PC-9 (cell line): ENCODE data around the gene OBSCN. TPM values are rescaled to one million over a fixed set of nuclear protein-coding genes. Genes with fewer than 3 reads are reported as not detected.

Experiments used
- BruUV-seq: library from RNA; stranded (reverse); fragments of 400-500 nt; replicated peaks from 2 replicates; lab custom pipeline; 2021; lab: Mats Ljungman, UMichigan
- CTCF ChIA-PET: fragments of 300-600 bp; sonication (Branson Sonifier 250); formaldehyde crosslinking; loops from one replicate; lab custom pipeline; 2022; ENCODE audit warnings: antibody characterized with exemption; lab: Charles Lee
- POLR2A ChIA-PET: fragments of 300-600 bp; sonication (Branson Sonifier 250); formaldehyde crosslinking; loops from one replicate; lab custom pipeline; 2022; ENCODE audit warnings: antibody characterized with exemption; ENCODE audit not compliant: unreplicated experiment; lab: Charles Lee
- DNase-seq, 2 experiments: peaks; one replicate each; pipeline versions ENCODE4 v3.0.0 to v3.0.0-alpha.2; 2015 to 2022; ENCODE audit warnings: mixed read lengths in 1 of 2
- H2AFZ ChIP-seq: fragments of 200-600 bp; sonication (generic); 2 replicates; pipeline ENCODE4 v1.8.1; 2017; ENCODE audit warnings: antibody characterized with exemption
- H3F3A ChIP-seq: fragments of 200-600 bp; sonication (generic); 2 replicates; pipeline ENCODE4 v1.8.1; 2017; ENCODE audit warnings: antibody characterized with exemption, mild to moderate bottlenecking, low read depth; ENCODE audit not compliant: insufficient read depth
- H3K27ac ChIP-seq: fragments of 200-600 bp; sonication (generic); 2 replicates; pipeline ENCODE4 v1.6.1; 2016; ENCODE audit warnings: mixed run types
- H3K27me3 ChIP-seq: fragments of 200-600 bp; sonication (generic); 2 replicates; pipeline ENCODE4 v1.6.1; 2016; ENCODE audit warnings: low read depth, mixed run types; ENCODE audit not compliant: insufficient read depth
- H3K36me3 ChIP-seq: fragments of 200-600 bp; sonication (generic); 2 replicates; pipeline ENCODE4 v1.6.1; 2016; ENCODE audit warnings: low read depth, mixed run types
- H3K4me1 ChIP-seq: fragments of 200-600 bp; sonication (generic); replicated peaks from 2 replicates; pipeline ENCODE4 v1.6.1; 2016; ENCODE audit warnings: mixed run types; ENCODE audit not compliant: insufficient read depth
- H3K4me2 ChIP-seq: fragments of 200-600 bp; sonication (generic); 2 replicates; pipeline ENCODE4 v1.6.1; 2017; ENCODE audit warnings: mixed run types
- H3K4me3 ChIP-seq: fragments of 200-600 bp; sonication (generic); 2 replicates; pipeline ENCODE4 v1.6.1; 2016; ENCODE audit warnings: mixed run types
- H3K79me2 ChIP-seq: fragments of 200-600 bp; sonication (generic); 2 replicates; pipeline ENCODE4 v1.6.1; 2017; ENCODE audit warnings: low read depth, mixed run types
- H3K9me2 ChIP-seq: fragments of 200-600 bp; sonication (generic); 2 replicates; pipeline ENCODE4 v1.8.1; 2017; ENCODE audit warnings: mild to moderate bottlenecking; ENCODE audit not compliant: insufficient read depth
- H3K9me3 ChIP-seq: fragments of 200-600 bp; sonication (generic); 2 replicates; pipeline ENCODE4 v1.8.1; 2016; ENCODE audit warnings: low read depth; ENCODE audit not compliant: insufficient read depth
- H4K20me1 ChIP-seq: fragments of 200-600 bp; sonication (generic); 2 replicates; pipeline ENCODE4 v1.8.1; 2017; ENCODE audit not compliant: insufficient read depth
- CTCF ChIP-seq: fragments of 200-600 bp; sonication (generic); conservative IDR thresholded peaks from 2 replicates; pipeline ENCODE4 v1.6.1; 2017; ENCODE audit warnings: mixed run types, antibody characterized with exemption, mild to moderate bottlenecking, moderate library complexity
- EZH2 ChIP-seq: fragments of 200-600 bp; sonication (generic); IDR thresholded peaks from 2 replicates; pipeline ENCODE4 v1.8.0; 2017; ENCODE audit warnings: antibody characterized with exemption, low read depth
- intact Hi-C: fragments of 100-400 bp; cut with micrococcal nuclease; formaldehyde crosslinking; loops from one replicate; pipeline ENCODE4 v1.10.0; 2022; ENCODE audit not compliant: unreplicated experiment
- total RNA-seq: library from RNA; stranded (reverse); gene quantifications from 2 replicates; pipeline ENCODE4 v1.2.3, GENCODE V29; 2021

OBSCN gene
- total RNA-seq, 1 experiment from 2014 or later, result 62.9 TPM

- no peaks in the 10 kb centered on the region for H3K9me2 ChIP-seq
- H2AFZ ChIP-seq, result no peak overlapping the region
- POLR2A ChIA-PET, result interaction anchor here (0.6 kb wide), 1 partner anchor 1067 kb away, joined by 3 read pairs; no protein-coding TSS in a partner anchor
- no peaks in the 10 kb centered on the region for H4K20me1 ChIP-seq
- H3K4me2 ChIP-seq, result no peak overlapping the region
- peaks cover 3% of the 10 kb centered on the region; the same call in 1 of the 2 replicates for H3F3A ChIP-seq
- no peak overlapping the region for H3K4me3 ChIP-seq
- no TSS peak for BruUV-seq
- no peaks in the 10 kb centered on the region for H3K27me3 ChIP-seq
- no peaks in the 10 kb centered on the region for H3K36me3 ChIP-seq
- no peaks in the 10 kb centered on the region for H3K9me3 ChIP-seq
- TF ChIP-seq CTCF, result no peak
- no peak for TF ChIP-seq EZH2
- intact Hi-C loops, result loop anchor here (2.0 kb wide), 1 partner anchor 13 kb away; the partner anchor contains the start of gene GJC2
- no peak overlapping the region for H3K27ac ChIP-seq
- DNase-seq, result no peak
- peaks cover 10% of the 10 kb centered on the region for H3K4me1 ChIP-seq
- 0 out of 2 replicates have a peak, but pooled peaks cover 2% of the 10 kb centered on the region for H3K79me2 ChIP-seq
- CTCF ChIA-PET, result no interaction called here
These were observed 46.0 kb upstream of the OBSCN start for GRCh38 chr1:228161866-228162265.

DNA sequence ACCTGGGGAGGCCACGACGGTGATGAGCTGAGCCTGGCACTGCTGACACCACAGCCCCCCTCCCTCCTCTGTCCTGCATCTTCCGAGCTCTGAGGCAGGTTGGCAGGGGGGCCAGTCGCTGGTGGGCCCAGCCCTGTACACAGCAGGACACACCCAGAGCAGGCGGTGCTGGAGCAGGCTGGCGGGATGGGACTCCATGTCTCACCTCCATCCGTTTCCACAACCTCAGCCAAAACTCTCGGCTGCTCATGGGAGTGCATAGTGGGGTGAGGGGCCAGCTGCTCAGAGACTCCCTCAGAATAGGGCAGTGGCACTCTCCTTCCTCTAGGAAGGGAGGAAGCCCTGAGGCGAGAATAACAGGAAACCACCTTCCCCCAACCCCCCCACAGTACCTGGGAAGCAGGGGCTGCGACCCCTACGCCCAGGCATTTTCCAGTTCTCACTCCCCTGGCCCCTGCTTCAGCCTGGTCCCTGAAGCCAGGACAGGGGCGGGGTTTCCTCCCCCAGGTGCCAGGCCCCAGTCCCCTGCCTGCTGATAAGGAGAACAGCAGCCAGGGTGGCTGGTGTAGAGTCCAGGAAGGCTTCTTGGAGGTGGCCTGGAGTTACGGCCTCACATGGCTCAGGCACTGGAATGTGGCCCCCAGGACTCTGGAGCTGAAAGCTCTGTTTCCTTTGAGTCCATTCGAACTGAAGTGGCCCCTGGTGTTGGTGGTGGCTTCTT lies 45.4 kb upstream of the OBSCN start:
- Histone ChIP-seq H3K9me2 (no peaks in the 10 kb centered on the region), H3K79me2 (0 out of 2 replicates have a peak, but pooled peaks cover 6% of the 10 kb centered on the region), H3K4me2 (no peak overlapping the region), H3K9me3 (no peaks in the 10 kb centered on the region), H2AFZ (no peak overlapping the region), H3K36me3 (no peaks in the 10 kb centered on the region), H3K4me3 (no peak overlapping the region), H4K20me1 (no peaks in the 10 kb centered on the region), H3F3A (peaks cover 7% of the 10 kb centered on the region; the same call in 1 of the 2 replicates), H3K4me1 (peaks cover 13% of the 10 kb centered on the region), H3K27me3 (no peaks in the 10 kb centered on the region), H3K27ac (no peak overlapping the region)
- ChIA-PET POLR2A (interaction anchor here (0.6 kb wide), 2 partner anchors 29 to 1067 kb away, joined by 3 to 6 read pairs; no protein-coding TSS in a partner anchor), CTCF (no interaction called here)
- no peak for DNase-seq
- intact Hi-C loops, result loop anchor here (2.0 kb wide), 1 partner anchor 14 kb away; the partner anchor contains the start of gene GJC2
- BruUV-seq, result no TSS peak
- TF ChIP-seq CTCF (no peak), EZH2 (no peak)

DNA sequence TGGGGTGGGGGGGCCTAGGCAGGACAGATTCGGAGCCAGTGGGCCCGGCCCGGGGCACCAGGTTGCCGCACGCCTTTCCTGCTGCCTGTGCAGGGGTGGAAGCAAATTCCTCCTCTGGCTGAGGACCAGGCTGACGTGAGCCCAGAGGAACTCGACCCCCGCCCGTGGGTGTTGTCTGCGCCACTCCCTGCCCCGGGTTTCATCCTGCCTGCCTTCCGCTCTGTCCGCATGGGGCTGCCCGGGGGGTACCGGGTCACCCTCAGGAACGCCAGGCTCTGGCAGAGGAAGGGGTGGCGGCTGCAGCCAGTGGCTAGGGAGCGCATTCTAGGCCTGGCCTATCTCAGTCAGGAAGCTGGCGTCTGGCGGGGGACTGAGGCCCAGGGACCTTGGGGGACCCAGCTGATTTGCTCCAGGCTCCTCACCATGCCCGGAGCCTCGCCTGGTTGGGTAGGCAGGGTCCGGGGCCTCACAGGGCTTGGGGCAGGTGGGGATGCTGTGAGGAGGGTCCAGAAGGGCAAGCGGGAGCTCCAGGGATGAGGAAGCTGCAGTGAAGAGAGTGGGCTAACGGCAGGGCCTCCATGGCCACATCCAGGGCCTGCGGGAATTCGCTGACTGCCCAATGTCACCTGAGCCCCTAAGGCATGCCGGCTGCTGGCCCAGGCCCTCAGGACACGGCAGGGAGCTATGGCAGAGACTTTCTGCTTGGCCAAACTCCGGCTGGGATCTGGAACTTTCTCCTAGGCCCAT lies 44.7 kb upstream of the OBSCN start:
- Histone ChIP-seq H3K79me2 (0 out of 2 replicates have a peak, but pooled peaks cover 14% of the 10 kb centered on the region), H3K27me3 (no peaks in the 10 kb centered on the region), H3K9me3 (no peaks in the 10 kb centered on the region), H3K36me3 (no peaks in the 10 kb centered on the region), H2AFZ (no peak overlapping the region), H4K20me1 (no peaks in the 10 kb centered on the region), H3K4me1 (peaks cover 13% of the 10 kb centered on the region), H3K4me2 (no peak overlapping the region), H3K9me2 (no peaks in the 10 kb centered on the region), H3K27ac (no peak overlapping the region), H3F3A (peaks cover 7% of the 10 kb centered on the region; the same call in 1 of the 2 replicates), H3K4me3 (no peak overlapping the region)
- BruUV-seq, result no TSS peak
- ChIA-PET CTCF (interaction anchor here (0.6 kb wide), 1 partner anchor 100 kb away, joined by 3 read pairs; no protein-coding TSS in a partner anchor), POLR2A (interaction anchor here (0.6 kb wide), 2 partner anchors 28 to 265 kb away, joined by 4 to 6 read pairs; no protein-coding TSS in a partner anchor)
- TF ChIP-seq EZH2 (no peak), CTCF (no peak)
- intact Hi-C loops, result loop anchor here (2.0 kb wide), 1 partner anchor 14 kb away; the partner anchor contains the start of gene GJC2
- peak in 1 of 2 experiments; percentile 83 for DNase-seq
